Stomach (tissue), 9 donors: ENCODE measurements around the gene MAGI1. TPM values are rescaled to one million over a fixed set of nuclear protein-coding genes. Genes with fewer than 3 reads are reported as not detected.
A peak's percentile ranks its signal among the peaks of the same experiment; 100 is the strongest.

Experiments
- DNase-seq, 2 donors: peaks; one replicate each; pipeline versions ENCODE4 v3.0.0 to v3.0.0-alpha.2; 2013 to 2019
- H3K27ac ChIP-seq, 5 donors: fragments of 200-600 bp in 4 of 5; sonication (generic) in 4 of 5; one replicate each; pipeline ENCODE4 v1.5.1; 2013 to 2019; ENCODE audit warnings: mild to moderate bottlenecking in 1 of 5, moderate library complexity in 1 of 5
- H3K27me3 ChIP-seq, 3 donors: fragments of 200-600 bp; sonication (generic); one replicate each; pipeline ENCODE4 v1.5.1; 2017 to 2019; ENCODE audit warnings: mixed run types in 1 of 3
- H3K36me3 ChIP-seq, 4 donors: fragments of 200-600 bp; sonication (generic); 1 replicate in 3 of 4; 2 replicates in 1 of 4; pipeline ENCODE4 v1.5.1; 2016 to 2019
- H3K4me1 ChIP-seq, 4 donors: fragments of 200-600 bp; sonication (generic); one replicate each; pipeline ENCODE4 v1.5.1; 2016 to 2019
- H3K4me3 ChIP-seq, 4 donors: fragments of 200-600 bp; sonication (generic) in 3 of 4; one replicate each; pipeline ENCODE4 v1.5.1; 2016 to 2019; ENCODE audit warnings: mild to moderate bottlenecking in 1 of 4
- H3K9me3 ChIP-seq, 4 donors: fragments of 200-600 bp; sonication (generic); one replicate each; pipeline ENCODE4 v1.5.1; 2016 to 2019
- EP300 ChIP-seq: sonication (generic); formaldehyde crosslinking; IDR thresholded peaks from one replicate; pipeline ENCODE4 v1.6.1; 2017; ENCODE audit warnings: antibody characterized with exemption
- POLR2A ChIP-seq, 4 donors: fragments of 450-650 bp; IDR thresholded peaks; one replicate each; pipeline ENCODE4 v1.6.1; 2016; ENCODE audit warnings: antibody characterized with exemption in 4 of 4, control low read depth in 2 of 4, mild to moderate bottlenecking in 1 of 4, moderate library complexity in 1 of 4
- POLR2AphosphoS5 ChIP-seq, 3 donors: sonication (generic); formaldehyde crosslinking; IDR thresholded peaks; one replicate each; pipeline ENCODE4 v1.6.1; 2016; ENCODE audit warnings: antibody characterized with exemption in 3 of 3
- WGBS, 5 donors: extraction: QIAGEN DNeasy Blood & Tissue Kit in 3 of 5; methylation state at CpG; one replicate each; pipeline versions ENCODE4 v1.1.5 to v1.1.7; 2013 to 2018; 5-methylcytosine and 5-hydroxymethylcytosine counted together
- intact Hi-C: fragments of 100-400 bp; cut with DNase I; formaldehyde crosslinking; loops from one replicate; pipeline ENCODE4 v1.15.1; 2023; ENCODE audit warnings: low total_unique reads
- polyA plus RNA-seq, 3 donors: library from polyadenylated mRNA; stranded (reverse); fragments of 200-250 nt; gene quantifications; one replicate each; pipeline ENCODE4 v1.2.3, GENCODE V29; 2013
- total RNA-seq, 5 donors: library from RNA; depleted of rRNA; stranded (reverse); fragments of >200 nt; gene quantifications; one replicate each; pipeline versions ENCODE4 v1.1.0 to v1.2.3, GENCODE V29; 2014 to 2016
- TF ChIP-seq, protein P1 (sequence below), 7 experiments: fragments of 450-650 bp in 4 of 7; fragments of 200-600 bp in 3 of 7; sonication (generic) in 3 of 7; IDR thresholded peaks; one replicate each; pipeline ENCODE4 v1.5.1; 2016 to 2019; ENCODE audit warnings: antibody characterized with exemption in 7 of 7, control low read depth in 2 of 7, mild to moderate bottlenecking in 1 of 7
- donor health status: healthy with polysubstance abuse.
- donor health status: Bipolar disorder and iron deficiency.
- donor health status: healthy.

The MAGI1 gene
- total and polyA plus RNA-seq, 8 donors, result 5.7 to 237 (median 84.8) TPM

DNA sequence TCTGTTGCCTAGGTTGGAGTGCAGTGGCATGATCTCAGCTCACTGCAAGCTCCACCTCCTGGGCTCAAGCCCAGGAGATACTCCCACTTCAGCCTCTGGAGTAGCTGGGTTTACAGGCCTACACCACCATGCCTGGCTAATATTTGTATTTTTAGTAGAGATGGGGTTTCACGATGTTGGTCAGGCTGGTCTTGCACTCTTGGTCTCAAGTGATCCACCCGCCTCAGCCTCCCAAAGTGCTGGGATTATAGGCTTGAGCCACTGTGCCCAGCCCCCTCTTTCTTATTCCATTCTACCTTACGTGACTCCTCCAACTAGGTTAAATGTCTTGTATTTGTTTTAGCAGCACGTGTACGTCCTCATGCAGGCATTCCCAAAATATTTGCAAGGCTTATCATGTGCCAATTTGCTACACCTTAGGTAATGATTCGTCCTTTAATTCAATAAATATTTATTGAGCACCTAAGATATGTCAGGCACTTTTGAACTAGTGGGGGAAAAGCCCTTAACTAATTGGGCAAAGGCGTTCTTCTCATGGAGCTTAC lies 14.9 kb upstream of the MAGI1 start:
- TF ChIP-seq EP300, result no peak
- TF ChIP-seq POLR2AphosphoS5 (IDR thresholded peaks at IDR 0.05), result peak in 2 of 3 donors; percentile 44 to 71
- 23 to 50% (median 34%) methylated on average over 6 to 7 of the region's 7 CpGs for WGBS, 5 donors
- Histone ChIP-seq H3K36me3 (no peaks in the 10 kb centered on the region), H3K27ac (peak overlapping the region; percentile 65 to 82 (median 75)), H3K4me3 (no peak overlapping the region), H3K27me3 (no peaks in the 10 kb centered on the region), H3K9me3 (no peaks in the 10 kb centered on the region), H3K4me1 (peaks cover 7 to 26% (median 19%) of the 10 kb centered on the region in 4 donors)
- intact Hi-C loops, result no loop called here
- DNase-seq, result peak; percentile 61 to 71

DNA sequence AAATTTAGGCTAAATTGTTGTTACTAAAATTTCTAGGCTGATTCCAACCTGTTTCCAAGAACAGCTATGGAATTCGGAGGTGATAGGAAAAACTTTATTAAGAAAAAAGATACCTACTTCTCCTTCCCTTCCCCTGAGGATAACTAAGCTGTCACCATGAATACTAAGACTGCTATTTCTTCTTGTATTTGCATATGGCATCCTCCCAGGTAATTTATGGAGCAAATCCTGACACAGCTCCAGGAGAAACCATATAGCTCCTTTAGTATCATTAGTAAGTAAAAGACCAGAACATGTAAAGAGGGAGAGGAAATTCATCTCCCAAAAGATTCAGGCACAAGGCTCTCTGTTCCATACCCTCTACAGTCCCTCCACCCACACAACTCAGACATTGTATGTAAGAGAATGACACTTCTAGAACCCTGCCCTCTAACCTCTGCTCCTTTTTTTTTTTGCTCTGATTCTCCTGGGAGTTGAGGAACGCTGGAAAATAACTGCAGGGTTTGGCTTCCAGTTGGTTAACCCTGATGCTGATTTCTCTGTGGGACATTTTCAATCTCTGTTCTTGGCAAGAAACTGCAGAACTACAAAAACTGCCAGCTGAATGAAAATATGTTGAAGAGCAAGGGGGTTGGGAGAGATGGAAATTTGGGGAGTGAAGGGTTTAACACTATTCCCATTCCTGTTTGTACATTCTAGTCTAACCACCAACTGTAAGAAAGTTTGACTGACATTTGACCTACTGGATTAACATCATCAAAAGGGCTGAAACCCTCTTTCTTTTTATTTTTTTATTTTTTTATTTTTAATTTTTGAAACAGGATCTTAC lies 14.2 kb upstream of the MAGI1 start:
- TF ChIP-seq EP300, result no peak
- TF ChIP-seq, protein P1, sequence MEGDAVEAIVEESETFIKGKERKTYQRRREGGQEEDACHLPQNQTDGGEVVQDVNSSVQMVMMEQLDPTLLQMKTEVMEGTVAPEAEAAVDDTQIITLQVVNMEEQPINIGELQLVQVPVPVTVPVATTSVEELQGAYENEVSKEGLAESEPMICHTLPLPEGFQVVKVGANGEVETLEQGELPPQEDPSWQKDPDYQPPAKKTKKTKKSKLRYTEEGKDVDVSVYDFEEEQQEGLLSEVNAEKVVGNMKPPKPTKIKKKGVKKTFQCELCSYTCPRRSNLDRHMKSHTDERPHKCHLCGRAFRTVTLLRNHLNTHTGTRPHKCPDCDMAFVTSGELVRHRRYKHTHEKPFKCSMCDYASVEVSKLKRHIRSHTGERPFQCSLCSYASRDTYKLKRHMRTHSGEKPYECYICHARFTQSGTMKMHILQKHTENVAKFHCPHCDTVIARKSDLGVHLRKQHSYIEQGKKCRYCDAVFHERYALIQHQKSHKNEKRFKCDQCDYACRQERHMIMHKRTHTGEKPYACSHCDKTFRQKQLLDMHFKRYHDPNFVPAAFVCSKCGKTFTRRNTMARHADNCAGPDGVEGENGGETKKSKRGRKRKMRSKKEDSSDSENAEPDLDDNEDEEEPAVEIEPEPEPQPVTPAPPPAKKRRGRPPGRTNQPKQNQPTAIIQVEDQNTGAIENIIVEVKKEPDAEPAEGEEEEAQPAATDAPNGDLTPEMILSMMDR (IDR thresholded peaks at IDR 0.05), result no peak
- TF ChIP-seq POLR2AphosphoS5 (IDR thresholded peaks at IDR 0.05), result no peak
- TF ChIP-seq POLR2A (IDR thresholded peaks at IDR 0.05), result no peak
- Histone ChIP-seq H3K36me3 (no peaks in the 10 kb centered on the region), H3K27me3 (no peaks in the 10 kb centered on the region), H3K4me3 (no peak overlapping the region), H3K27ac (peak overlapping the region; percentile 65 to 82 (median 75)), H3K9me3 (no peaks in the 10 kb centered on the region), H3K4me1 (peaks cover 7 to 29% (median 22%) of the 10 kb centered on the region in 4 donors)
- 42 to 67% (median 49%) methylated on average over 2 of the region's 2 CpGs for WGBS, 5 donors
- intact Hi-C loops, result no loop called here
- peak in 1 of 2 donors; percentile 15 for DNase-seq

DNA sequence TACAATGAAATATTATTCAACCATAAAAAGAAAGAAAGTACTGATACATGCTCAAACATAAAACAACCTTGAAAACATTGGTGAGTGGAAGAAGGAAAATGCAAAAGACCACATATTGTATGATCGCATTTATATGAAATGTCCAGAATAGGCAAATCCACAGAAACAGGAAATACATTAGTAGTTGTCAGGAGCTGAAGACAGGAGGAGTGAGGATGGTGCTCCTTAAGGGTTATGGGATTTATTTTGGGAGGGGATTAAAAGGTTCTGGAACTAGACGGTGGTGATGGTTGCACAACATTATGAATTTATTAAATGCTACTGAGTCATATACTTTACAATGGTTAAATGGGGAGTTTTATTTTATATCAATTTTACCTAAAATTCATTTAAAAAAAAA lies 12.1 kb upstream of the MAGI1 start:
- peaks cover 7 to 40% (median 27%) of the 10 kb centered on the region in 4 donors for H3K4me1 ChIP-seq
- H3K36me3 ChIP-seq, result no peaks in the 10 kb centered on the region
- H3K9me3 ChIP-seq, result no peaks in the 10 kb centered on the region
- TF ChIP-seq EP300 (no peak), POLR2A (IDR thresholded peaks at IDR 0.05) (no peak), POLR2AphosphoS5 (IDR thresholded peaks at IDR 0.05) (no peak)
- TF ChIP-seq, protein P1 (IDR thresholded peaks at IDR 0.05), result no peak
- DNase-seq, result no peak
- WGBS, 5 donors, result 86 to 97% (median 94%) methylated on average over 2 of the region's 2 CpGs
- intact Hi-C loops, result no loop called here
- no peak overlapping the region for H3K4me3 ChIP-seq
- H3K27ac ChIP-seq, result no peak overlapping the region
- H3K27me3 ChIP-seq, result no peaks in the 10 kb centered on the region

DNA sequence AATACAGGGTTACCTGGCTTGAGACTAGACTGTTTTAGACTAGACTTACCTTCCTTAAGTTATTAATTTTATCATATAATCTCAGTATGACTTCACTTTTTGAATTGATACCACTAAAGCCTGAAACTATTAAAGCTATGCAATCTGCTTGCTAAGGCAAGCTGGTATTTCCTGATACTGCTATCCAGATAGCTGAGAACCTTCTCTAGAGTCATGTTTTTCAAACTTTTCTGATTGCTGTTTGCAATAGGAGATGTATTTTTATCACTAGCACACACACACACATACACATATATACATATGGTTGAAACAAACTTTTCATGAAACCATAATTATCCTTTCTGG lies 9.3 kb upstream of the MAGI1 start:
- Histone ChIP-seq H3K4me3 (no peak overlapping the region), H3K27me3 (no peaks in the 10 kb centered on the region), H3K27ac (peak overlapping the region in 2 of 5 donors; percentile 19 to 34), H3K9me3 (no peaks in the 10 kb centered on the region), H3K36me3 (no peaks in the 10 kb centered on the region), H3K4me1 (peaks cover 4 to 21% (median 13%) of the 10 kb centered on the region in 4 donors)
- TF ChIP-seq, protein P1 (IDR thresholded peaks at IDR 0.05), result no peak
- no peak for TF ChIP-seq EP300
- TF ChIP-seq POLR2A (IDR thresholded peaks at IDR 0.05), result no peak
- TF ChIP-seq POLR2AphosphoS5 (IDR thresholded peaks at IDR 0.05), result no peak
- intact Hi-C loops, result no loop called here
- DNase-seq, result no peak
